ENCODE measurements around the gene IL6R. TPM values are rescaled to one million over a fixed set of nuclear protein-coding genes. Genes with fewer than 3 reads are reported as not detected.

Gene IL6R
- polyA plus RNA-seq, 1 experiment, result 6.8 TPM

DNA sequence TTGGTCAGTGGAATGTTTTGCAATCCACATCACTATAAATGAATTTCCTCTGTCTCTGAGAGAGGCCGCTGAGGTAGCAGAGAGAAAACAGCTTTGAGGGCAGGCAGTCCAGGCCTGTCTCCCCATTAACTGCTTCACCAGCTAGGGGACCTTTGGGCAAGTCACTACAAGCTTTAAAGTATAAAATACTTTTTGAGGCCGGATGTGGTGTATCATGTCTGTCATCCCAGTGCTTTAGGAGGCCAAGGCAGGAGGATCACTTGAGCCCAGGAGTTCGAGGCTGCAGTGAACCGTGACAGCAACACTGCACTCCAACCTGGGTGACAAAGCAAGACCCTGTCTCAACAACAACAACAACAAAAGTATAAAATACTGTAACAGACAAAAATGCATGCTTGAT, 6.4 kb downstream of the IL6R start:
- no peaks in the 10 kb centered on the region for H3K27me3 ChIP-seq (ENCODE audit: control insufficient read depth, insufficient read depth, low read length)
- TF ChIP-seq, protein P1, sequence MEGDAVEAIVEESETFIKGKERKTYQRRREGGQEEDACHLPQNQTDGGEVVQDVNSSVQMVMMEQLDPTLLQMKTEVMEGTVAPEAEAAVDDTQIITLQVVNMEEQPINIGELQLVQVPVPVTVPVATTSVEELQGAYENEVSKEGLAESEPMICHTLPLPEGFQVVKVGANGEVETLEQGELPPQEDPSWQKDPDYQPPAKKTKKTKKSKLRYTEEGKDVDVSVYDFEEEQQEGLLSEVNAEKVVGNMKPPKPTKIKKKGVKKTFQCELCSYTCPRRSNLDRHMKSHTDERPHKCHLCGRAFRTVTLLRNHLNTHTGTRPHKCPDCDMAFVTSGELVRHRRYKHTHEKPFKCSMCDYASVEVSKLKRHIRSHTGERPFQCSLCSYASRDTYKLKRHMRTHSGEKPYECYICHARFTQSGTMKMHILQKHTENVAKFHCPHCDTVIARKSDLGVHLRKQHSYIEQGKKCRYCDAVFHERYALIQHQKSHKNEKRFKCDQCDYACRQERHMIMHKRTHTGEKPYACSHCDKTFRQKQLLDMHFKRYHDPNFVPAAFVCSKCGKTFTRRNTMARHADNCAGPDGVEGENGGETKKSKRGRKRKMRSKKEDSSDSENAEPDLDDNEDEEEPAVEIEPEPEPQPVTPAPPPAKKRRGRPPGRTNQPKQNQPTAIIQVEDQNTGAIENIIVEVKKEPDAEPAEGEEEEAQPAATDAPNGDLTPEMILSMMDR (IDR thresholded peaks at IDR 0.05; ENCODE audit: insufficient read depth, low read depth, low read length), result no peak
- POLR2A ChIA-PET, result no interaction called here
- no peaks in the 10 kb centered on the region for H3K36me3 ChIP-seq (ENCODE audit: control insufficient read depth, insufficient read depth, low read length)
- no peak for DNase-seq (ENCODE audit: low read depth)
- CTCF ChIA-PET, result interaction anchor here (0.7 kb wide), 1 partner anchor 155 kb away, joined by 3 read pairs; no protein-coding TSS in a partner anchor
- H3K4me3 ChIP-seq (ENCODE audit: low read depth, low read length), result no peak overlapping the region

DNA sequence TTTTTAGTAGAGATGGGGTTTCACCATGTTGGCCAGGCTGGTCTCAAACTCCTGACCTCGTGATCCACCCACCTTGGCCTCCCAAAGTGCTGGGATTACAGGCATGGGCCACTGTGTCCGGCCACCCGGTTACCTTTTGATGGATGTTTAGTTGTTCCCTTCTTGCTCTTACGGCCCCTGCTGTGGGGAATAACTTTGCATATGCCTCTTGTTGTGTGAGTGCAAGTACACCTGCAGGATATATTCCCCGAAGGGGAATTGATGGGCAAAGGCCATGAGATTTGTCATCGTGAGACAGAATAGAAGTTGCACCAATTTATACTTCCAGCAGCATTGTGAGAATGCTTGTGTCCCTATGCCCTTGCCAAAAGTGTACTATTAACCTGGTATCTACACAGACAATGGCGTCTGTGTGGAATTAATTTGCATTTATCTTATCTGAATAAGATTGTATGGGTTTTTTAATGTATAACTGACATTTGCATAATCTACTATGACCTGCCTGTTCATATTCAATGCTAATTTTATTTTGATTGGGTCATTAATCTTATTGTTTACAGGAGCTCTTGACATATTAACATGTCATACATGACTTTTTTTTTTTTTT, 8.1 kb downstream of the IL6R start:
- ChIA-PET POLR2A (no interaction called here), CTCF (interaction anchor here (0.6 kb wide), 1 partner anchor 895 kb away, joined by 4 read pairs; no protein-coding TSS in a partner anchor)
- TF ChIP-seq, protein P1 (IDR thresholded peaks at IDR 0.05; ENCODE audit: insufficient read depth, low read depth, low read length), result no peak
- H3K4me3 ChIP-seq (ENCODE audit: low read depth, low read length), result no peak overlapping the region
- H3K27me3 ChIP-seq (ENCODE audit: control insufficient read depth, insufficient read depth, low read length), result no peaks in the 10 kb centered on the region
- H3K36me3 ChIP-seq (ENCODE audit: control insufficient read depth, insufficient read depth, low read length), result no peaks in the 10 kb centered on the region
- DNase-seq (ENCODE audit: low read depth), result no peak

DNA sequence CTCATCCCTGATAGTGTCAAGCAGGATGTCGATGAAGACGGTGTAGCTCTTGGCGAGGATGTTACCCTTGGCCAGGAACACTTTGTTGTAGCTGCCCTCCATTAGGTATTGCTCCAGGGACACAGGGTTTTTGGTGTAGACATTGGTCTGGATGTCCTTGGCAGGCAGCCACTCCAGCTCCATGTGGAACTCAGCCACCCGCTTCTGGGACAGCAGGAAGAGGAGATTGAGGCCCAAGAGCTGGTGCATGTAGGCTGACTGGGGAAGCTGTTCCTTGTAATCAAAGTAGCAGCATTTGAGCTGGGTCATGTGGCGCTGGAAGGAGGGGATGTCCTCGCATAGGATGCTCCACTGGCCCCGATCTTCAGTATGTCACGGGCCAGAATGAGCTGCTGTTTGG, 9.5 kb downstream of the IL6R start:
- no peak for DNase-seq (ENCODE audit: low read depth)
- Histone ChIP-seq H3K27me3 (ENCODE audit: control insufficient read depth, insufficient read depth, low read length) (no peaks in the 10 kb centered on the region), H3K4me3 (ENCODE audit: low read depth, low read length) (no peak overlapping the region), H3K36me3 (ENCODE audit: control insufficient read depth, insufficient read depth, low read length) (no peaks in the 10 kb centered on the region)
- TF ChIP-seq, protein P1 (IDR thresholded peaks at IDR 0.05; ENCODE audit: insufficient read depth, low read depth, low read length), result no peak
- POLR2A ChIA-PET, result interaction anchor here (0.5 kb wide), 1 partner anchor 8 kb away, joined by 3 read pairs; no protein-coding TSS in a partner anchor
- CTCF ChIA-PET, result interaction anchor here (3.2 kb wide), 1 partner anchor 9 kb away, joined by 16 read pairs; no protein-coding TSS in a partner anchor

DNA sequence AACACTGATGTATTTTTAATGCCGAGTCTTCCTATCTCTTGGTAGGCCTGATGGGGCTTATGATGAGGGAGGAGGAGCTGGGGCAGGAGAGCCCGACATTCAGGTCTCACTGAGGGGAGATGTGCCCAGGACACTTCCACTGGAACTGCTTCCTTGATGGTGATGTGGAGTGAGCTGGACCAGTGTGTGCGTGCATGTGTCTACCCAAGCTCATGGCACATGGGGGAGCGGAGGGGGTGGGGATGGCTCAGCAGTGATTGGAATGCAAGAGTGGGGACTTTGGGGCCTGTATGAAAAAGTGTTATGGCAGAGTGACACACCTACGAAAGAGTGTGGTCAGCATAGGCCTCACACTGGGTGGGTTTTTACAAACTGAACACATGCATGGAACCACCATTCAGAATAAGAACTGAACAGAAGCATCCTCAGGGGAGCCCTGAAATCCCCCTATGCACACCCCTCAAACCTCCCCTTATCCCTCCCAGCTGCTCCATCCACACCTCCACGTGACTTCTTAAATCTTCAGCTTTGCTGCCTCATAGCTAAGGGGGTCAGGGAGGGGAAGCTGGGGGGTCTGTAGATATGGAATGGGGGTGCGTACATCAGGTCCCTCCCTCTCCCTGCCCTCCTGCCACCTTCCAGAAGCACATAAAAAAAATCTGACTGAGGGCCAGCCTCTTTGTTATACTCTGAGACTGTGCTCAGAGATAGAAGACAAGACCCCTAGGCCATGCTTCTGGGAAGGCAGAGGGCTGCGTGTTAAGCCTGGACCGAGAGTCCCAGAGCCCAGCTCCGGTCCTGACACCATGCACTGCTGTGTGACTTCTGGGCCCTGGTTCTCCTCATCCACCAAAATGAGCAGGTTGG, 11.6 kb downstream of the IL6R start:
- TF ChIP-seq, protein P1 (IDR thresholded peaks at IDR 0.05; ENCODE audit: insufficient read depth, low read depth, low read length), result no peak
- no peak for DNase-seq (ENCODE audit: low read depth)
- Histone ChIP-seq H3K4me3 (ENCODE audit: low read depth, low read length) (no peak overlapping the region), H3K36me3 (ENCODE audit: control insufficient read depth, insufficient read depth, low read length) (no peaks in the 10 kb centered on the region), H3K27me3 (ENCODE audit: control insufficient read depth, insufficient read depth, low read length) (no peaks in the 10 kb centered on the region)
- ChIA-PET CTCF (interaction anchor here (1.6 to 3.2 kb wide), 2 partner anchors 11 to 12 kb away, joined by 3 to 16 read pairs; no protein-coding TSS in a partner anchor), POLR2A (no interaction called here)

DNA sequence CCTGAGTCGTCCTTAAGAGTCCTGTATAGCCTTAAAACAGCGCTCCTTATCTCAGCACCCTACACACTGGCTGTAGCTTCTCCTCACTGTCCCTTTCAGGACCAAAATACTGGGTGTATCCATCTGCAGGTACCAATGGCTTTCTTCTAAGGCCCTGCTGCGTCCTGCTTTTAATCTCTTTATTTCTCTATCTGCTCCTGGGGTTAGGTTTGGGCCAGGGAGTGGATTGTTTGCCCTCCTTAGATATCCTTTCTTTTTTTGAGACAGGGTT, 12.1 kb downstream of the IL6R start:
- POLR2A ChIA-PET, result no interaction called here
- CTCF ChIA-PET, result interaction anchor here (1.5 to 3.2 kb wide), 3 partner anchors 11 to 22 kb away, joined by 3 to 16 read pairs (median 3); no protein-coding TSS in a partner anchor

More for the DNA sequence above, 12.1 kb downstream of the IL6R start:
- H3K36me3 ChIP-seq (ENCODE audit: control insufficient read depth, insufficient read depth, low read length), result no peaks in the 10 kb centered on the region
- DNase-seq (ENCODE audit: low read depth), result no peak
- H3K4me3 ChIP-seq (ENCODE audit: low read depth, low read length), result no peak overlapping the region
- TF ChIP-seq, protein P1 (IDR thresholded peaks at IDR 0.05; ENCODE audit: insufficient read depth, low read depth, low read length), result no peak
- H3K27me3 ChIP-seq (ENCODE audit: control insufficient read depth, insufficient read depth, low read length), result no peaks in the 10 kb centered on the region

All from BJ (cell line).